Gastrocnemius medialis (tissue), 4 donors: ENCODE results near the gene PTPN3. TPM values are rescaled to one million over a fixed set of nuclear protein-coding genes. Genes with fewer than 3 reads are reported as not detected.
A peak's percentile ranks its signal among the peaks of the same experiment; 100 is the strongest.

Source experiments
- ATAC-seq, 2 donors: fragments of 150-250 bp; one replicate each; pipeline ENCODE4 v1.9.1; 2016
- DNase-seq, 2 donors: peaks; one replicate each; pipeline ENCODE4 v3.0.0-alpha.2; 2019
- H3K27ac ChIP-seq, 4 donors: fragments of 200-600 bp; sonication (generic); 1 replicate in 1 of 4; 2 replicates in 3 of 4; pipeline ENCODE4 v1.5.1; 2016 to 2018; ENCODE audit warnings: mild to moderate bottlenecking in 2 of 4, moderate library complexity in 1 of 4
- H3K27me3 ChIP-seq, 3 donors: fragments of 200-600 bp; sonication (generic) in 2 of 3; 1 replicate in 1 of 3; 2 replicates in 2 of 3; pipeline versions ENCODE4 v1.5.1 to v1.6.0; 2016 to 2019; ENCODE audit warnings: mild to moderate bottlenecking in 1 of 3, moderate library complexity in 1 of 3
- H3K36me3 ChIP-seq, 2 donors: fragments of 200-600 bp; sonication (generic) in 1 of 2; one replicate each; pipeline ENCODE4 v1.5.1; 2017 to 2018
- H3K4me1 ChIP-seq, 2 donors: fragments of 200-600 bp; sonication (generic) in 1 of 2; one replicate each; pipeline ENCODE4 v1.5.1; 2016 to 2017; ENCODE audit warnings: mild to moderate bottlenecking in 2 of 2
- H3K4me3 ChIP-seq, 4 donors: fragments of 200-600 bp; sonication (generic) in 3 of 4; 1 replicate in 1 of 4; 2 replicates in 3 of 4; pipeline ENCODE4 v1.5.1; 2016 to 2019; ENCODE audit warnings: mild to moderate bottlenecking in 2 of 4
- H3K9me3 ChIP-seq, 3 donors: fragments of 200-600 bp; sonication (generic) in 2 of 3; 1 replicate in 1 of 3; 2 replicates in 2 of 3; pipeline ENCODE4 v1.5.1; 2016 to 2019
- POLR2A ChIP-seq, 2 donors: fragments of 450-650 bp; IDR thresholded peaks; one replicate each; pipeline ENCODE4 v1.6.1; 2017; ENCODE audit warnings: antibody characterized with exemption in 2 of 2, mild to moderate bottlenecking in 2 of 2, moderate library complexity in 2 of 2
- in situ Hi-C, 4 donors: fragments of 200-750 bp; cut with MboI; loops; one replicate each; pipeline versions ENCODE4 v1.15.0 to v1.8.0; 2017; ENCODE audit warnings: low sequenced_read_pairs in 4 of 4
- intact Hi-C: fragments of 100-400 bp; cut with DNase I; formaldehyde crosslinking; loops from one replicate; pipeline ENCODE4 v1.15.1; 2023; ENCODE audit warnings: low total_unique reads
- total RNA-seq, 4 donors: library from RNA; depleted of rRNA; stranded (reverse); fragments of >200 nt; gene quantifications; one replicate each; pipeline versions ENCODE4 v1.1.0 to v1.2.3, GENCODE V29; 2016
- TF ChIP-seq, protein P1 (sequence below), 5 experiments: fragments of 450-650 bp in 3 of 5; fragments of 200-600 bp in 2 of 5; sonication (generic) in 2 of 5; IDR thresholded peaks in 4 of 5; conservative IDR thresholded peaks in 1 of 5; 1 replicate in 4 of 5; 2 replicates in 1 of 5; pipeline ENCODE4 v1.5.1; 2016 to 2019; ENCODE audit warnings: antibody characterized with exemption in 5 of 5, mild to moderate bottlenecking in 3 of 5, moderate library complexity in 3 of 5

PTPN3 gene
- total RNA-seq, 4 donors from 2014 or later = 15.6 to 305 (median 82.2) TPM

- intact Hi-C loops (no loop called here), in situ Hi-C loops (no loop called here)
- TF ChIP-seq, protein P1, sequence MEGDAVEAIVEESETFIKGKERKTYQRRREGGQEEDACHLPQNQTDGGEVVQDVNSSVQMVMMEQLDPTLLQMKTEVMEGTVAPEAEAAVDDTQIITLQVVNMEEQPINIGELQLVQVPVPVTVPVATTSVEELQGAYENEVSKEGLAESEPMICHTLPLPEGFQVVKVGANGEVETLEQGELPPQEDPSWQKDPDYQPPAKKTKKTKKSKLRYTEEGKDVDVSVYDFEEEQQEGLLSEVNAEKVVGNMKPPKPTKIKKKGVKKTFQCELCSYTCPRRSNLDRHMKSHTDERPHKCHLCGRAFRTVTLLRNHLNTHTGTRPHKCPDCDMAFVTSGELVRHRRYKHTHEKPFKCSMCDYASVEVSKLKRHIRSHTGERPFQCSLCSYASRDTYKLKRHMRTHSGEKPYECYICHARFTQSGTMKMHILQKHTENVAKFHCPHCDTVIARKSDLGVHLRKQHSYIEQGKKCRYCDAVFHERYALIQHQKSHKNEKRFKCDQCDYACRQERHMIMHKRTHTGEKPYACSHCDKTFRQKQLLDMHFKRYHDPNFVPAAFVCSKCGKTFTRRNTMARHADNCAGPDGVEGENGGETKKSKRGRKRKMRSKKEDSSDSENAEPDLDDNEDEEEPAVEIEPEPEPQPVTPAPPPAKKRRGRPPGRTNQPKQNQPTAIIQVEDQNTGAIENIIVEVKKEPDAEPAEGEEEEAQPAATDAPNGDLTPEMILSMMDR (IDR thresholded peaks at IDR 0.05 in 4 of 5, conservative IDR thresholded peaks at IDR 0.05 in 1 of 5) = no peak
- TF ChIP-seq POLR2A (IDR thresholded peaks at IDR 0.05) = no peak
- no peak overlapping the region for H3K4me3 ChIP-seq
- peaks cover 56 to 59% of the 10 kb centered on the region in 2 donors for H3K4me1 ChIP-seq
- no peaks in the 10 kb centered on the region for H3K27me3 ChIP-seq
- no peaks in the 10 kb centered on the region for H3K9me3 ChIP-seq
- ATAC-seq (no peak), DNase-seq (no peak)
- peak overlapping the region in 3 of 4 donors; percentile 82 to 91 (median 85) for H3K27ac ChIP-seq
- H3K36me3 ChIP-seq = no peaks in the 10 kb centered on the region
These were observed 18.3 kb downstream of the PTPN3 start for GRCh38 chr9:109479822-109480221.

GRCh38 chr9:109478665-109479380 lies 19.3 kb downstream of the PTPN3 start:
- Histone ChIP-seq H3K9me3 (no peaks in the 10 kb centered on the region), H3K27ac (peak overlapping the region; percentile 79 to 91 (median 84)), H3K4me1 (peaks cover 62 to 64% of the 10 kb centered on the region in 2 donors), H3K4me3 (no peak overlapping the region), H3K36me3 (no peaks in the 10 kb centered on the region), H3K27me3 (no peaks in the 10 kb centered on the region)
- DNase-seq = no peak
- no peak for ATAC-seq
- intact Hi-C loops = no loop called here
- in situ Hi-C loops = no loop called here
- TF ChIP-seq, protein P1 (IDR thresholded peaks at IDR 0.05 in 4 of 5, conservative IDR thresholded peaks at IDR 0.05 in 1 of 5) = no peak
- no peak for TF ChIP-seq POLR2A (IDR thresholded peaks at IDR 0.05)

DNA sequence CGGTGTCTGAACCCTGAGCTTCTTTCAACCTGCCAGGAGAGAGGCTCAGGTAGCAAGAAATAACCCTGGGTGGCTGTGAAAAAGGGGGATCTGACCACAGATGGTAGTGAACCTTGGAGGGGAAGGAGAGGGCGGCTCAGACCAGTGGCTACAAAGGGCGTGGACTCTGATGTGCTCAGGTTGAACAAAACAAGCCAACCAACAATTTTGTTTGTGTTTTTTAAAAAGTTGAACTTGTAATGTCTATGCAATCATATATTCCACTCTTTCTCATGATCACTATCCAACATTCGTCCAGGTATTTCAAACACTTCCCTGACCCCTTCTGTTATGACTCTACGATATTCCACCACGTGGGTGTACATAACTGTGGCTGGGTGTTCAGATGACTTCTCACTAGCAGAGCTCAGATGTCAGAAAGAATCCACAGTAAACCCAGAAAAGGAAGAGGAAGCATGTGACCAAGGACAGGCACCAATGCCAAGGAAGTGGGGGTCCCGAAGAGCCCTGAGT lies 20.0 kb downstream of the PTPN3 start:
- H3K27ac ChIP-seq = peak overlapping the region; percentile 79 to 91 (median 84)
- intact Hi-C loops (no loop called here), in situ Hi-C loops (no loop called here)
- no peaks in the 10 kb centered on the region for H3K27me3 ChIP-seq
- TF ChIP-seq, protein P1 (IDR thresholded peaks at IDR 0.05 in 4 of 5, conservative IDR thresholded peaks at IDR 0.05 in 1 of 5) = no peak
- TF ChIP-seq POLR2A (IDR thresholded peaks at IDR 0.05) = no peak
- H3K4me3 ChIP-seq = no peak overlapping the region
- no peaks in the 10 kb centered on the region for H3K36me3 ChIP-seq
- ATAC-seq = no peak
- H3K4me1 ChIP-seq = peaks cover 63 to 66% of the 10 kb centered on the region in 2 donors
- H3K9me3 ChIP-seq = no peaks in the 10 kb centered on the region
- DNase-seq = no peak

GRCh38 chr9:109477258-109478050 lies 20.7 kb downstream of the PTPN3 start:
- no peak overlapping the region for H3K4me3 ChIP-seq
- H3K36me3 ChIP-seq = no peaks in the 10 kb centered on the region
- ATAC-seq (peak; percentile 51 to 56), DNase-seq (peak; percentile 71 to 90)
- H3K27ac ChIP-seq = peak overlapping the region; percentile 79 to 91 (median 84)
- TF ChIP-seq, protein P1 (IDR thresholded peaks at IDR 0.05 in 4 of 5, conservative IDR thresholded peaks at IDR 0.05 in 1 of 5) = no peak
- peak; percentile 41 to 43 for TF ChIP-seq POLR2A (IDR thresholded peaks at IDR 0.05)
- intact Hi-C loops (no loop called here), in situ Hi-C loops (no loop called here)
- H3K4me1 ChIP-seq = peaks cover 60 to 66% of the 10 kb centered on the region in 2 donors
- H3K9me3 ChIP-seq = no peaks in the 10 kb centered on the region
- H3K27me3 ChIP-seq = no peaks in the 10 kb centered on the region
